GM12873 (cell line): ENCODE data around the gene TEX51.

ENCODE experiments used
- TF ChIP-seq, protein P1 (sequence below): IDR thresholded peaks from 2 replicates; pipeline ENCODE4 v1.5.1; 2012; ENCODE audit warnings: low read depth, mild to moderate bottlenecking, moderate library complexity, low read length, control low read depth; ENCODE audit not compliant: insufficient read depth; ENCODE audit errors: missing control alignments

The TEX51 gene

DNA sequence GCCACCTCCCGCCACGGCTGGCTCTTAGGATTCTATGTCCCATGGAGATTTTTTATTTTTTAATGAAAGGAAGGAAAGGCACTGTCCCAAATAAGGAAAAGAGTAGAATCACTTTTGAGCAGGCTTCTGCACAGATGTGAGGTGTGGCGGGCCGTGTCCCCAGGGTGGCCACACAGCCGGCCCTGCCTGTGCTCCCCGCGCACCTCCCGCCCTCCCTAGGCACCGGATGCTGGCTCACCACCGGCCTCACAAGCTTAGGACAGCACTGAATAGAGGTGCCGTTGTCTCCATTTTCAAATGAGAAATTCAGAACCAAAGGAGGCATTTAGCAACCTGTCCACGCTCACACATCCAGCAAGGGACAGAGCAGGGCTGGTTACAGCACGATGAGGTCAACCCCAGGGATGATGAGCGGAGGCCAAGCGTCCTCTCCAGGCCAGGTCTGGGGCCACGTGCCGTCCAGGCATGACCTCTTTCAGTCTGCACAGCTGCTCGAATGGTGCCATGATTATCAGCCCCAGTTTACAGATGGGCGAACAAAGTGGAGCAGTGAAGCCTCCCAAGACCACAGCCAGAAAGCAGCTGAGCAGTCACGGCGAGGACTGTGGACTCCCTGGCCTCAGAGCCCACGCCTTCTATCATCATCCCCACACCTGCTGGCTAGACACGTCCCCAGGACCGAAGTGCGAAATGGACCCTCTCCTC lies 20.7 kb upstream of the TEX51 start:
- TF ChIP-seq, protein P1, sequence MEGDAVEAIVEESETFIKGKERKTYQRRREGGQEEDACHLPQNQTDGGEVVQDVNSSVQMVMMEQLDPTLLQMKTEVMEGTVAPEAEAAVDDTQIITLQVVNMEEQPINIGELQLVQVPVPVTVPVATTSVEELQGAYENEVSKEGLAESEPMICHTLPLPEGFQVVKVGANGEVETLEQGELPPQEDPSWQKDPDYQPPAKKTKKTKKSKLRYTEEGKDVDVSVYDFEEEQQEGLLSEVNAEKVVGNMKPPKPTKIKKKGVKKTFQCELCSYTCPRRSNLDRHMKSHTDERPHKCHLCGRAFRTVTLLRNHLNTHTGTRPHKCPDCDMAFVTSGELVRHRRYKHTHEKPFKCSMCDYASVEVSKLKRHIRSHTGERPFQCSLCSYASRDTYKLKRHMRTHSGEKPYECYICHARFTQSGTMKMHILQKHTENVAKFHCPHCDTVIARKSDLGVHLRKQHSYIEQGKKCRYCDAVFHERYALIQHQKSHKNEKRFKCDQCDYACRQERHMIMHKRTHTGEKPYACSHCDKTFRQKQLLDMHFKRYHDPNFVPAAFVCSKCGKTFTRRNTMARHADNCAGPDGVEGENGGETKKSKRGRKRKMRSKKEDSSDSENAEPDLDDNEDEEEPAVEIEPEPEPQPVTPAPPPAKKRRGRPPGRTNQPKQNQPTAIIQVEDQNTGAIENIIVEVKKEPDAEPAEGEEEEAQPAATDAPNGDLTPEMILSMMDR = no peak

DNA sequence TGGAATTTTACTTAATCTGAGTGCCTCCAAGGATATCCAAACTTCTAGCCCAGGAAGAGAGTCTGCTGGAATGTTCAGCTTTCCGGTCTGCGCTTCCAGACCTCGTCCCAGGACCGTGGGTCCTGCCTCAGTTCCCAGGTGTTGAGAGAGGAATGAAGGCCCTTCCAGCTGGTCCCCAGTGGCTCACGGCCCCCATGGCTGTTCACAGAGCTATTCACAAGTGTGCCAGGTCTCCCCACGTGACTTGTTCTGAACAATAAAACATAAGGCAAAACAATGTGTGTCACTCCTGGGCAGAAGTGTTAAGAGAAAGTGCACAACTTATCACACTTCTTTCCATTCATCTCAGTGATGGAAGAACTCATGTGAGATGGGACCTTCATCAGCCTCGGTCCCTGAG lies 20.1 kb upstream of the TEX51 start:
- TF ChIP-seq, protein P1 = no peak

DNA sequence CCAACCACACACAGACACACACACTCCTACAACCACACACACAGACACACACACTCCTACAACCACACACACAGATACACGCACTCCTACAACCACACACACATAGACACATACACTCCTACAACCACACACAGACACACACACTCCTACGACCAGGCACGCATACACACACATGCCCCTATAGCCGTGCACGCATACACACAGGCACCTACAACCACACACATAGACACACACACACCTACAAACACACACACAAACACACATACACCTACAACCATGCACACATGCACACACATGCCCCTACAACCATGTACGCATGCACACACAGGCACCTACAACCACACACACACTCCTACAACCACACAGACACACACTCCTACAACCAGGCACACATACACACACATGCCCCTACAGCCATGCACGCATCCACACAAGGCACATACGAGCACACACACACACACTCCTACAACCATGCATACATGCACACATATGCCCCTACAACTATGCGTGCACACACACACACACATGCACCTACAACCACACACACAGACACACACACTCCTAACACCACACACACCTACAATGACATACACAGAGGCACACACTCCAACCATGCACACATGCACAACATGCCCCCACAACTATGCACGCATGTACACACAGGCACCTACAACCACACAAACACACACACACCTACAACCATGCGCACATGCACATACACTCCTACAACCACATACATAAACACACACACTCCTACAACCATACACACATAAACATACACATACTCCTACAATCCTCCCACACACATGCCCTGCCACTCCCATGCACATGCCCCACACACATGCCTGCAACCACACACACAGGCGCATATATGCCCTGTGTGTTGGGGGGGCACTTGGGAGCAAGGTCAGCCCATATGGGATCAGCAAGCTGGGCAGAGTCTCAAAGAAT lies 19.1 kb upstream of the TEX51 start:
- TF ChIP-seq, protein P1 = no peak

DNA sequence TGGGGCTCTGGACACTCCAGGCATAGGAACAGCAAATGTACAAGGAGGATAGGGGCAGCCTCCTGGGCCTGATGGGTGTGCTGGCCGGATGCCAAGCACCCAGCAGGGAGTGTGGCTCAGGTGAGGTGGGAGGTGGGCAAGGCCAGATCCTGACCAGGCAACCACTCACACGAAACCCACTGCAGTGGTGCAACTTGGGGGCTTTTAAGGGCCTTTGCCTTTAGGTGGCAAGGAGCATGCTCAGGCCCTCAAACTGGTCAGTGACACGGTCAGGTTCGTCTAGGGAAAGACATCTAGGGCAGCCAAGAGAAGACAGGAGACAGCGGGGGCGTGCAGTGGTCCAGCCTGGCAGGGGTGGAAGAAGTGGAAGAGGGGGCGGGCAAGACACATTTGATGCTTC lies 18.4 kb upstream of the TEX51 start:
- TF ChIP-seq, protein P1 = no peak

DNA sequence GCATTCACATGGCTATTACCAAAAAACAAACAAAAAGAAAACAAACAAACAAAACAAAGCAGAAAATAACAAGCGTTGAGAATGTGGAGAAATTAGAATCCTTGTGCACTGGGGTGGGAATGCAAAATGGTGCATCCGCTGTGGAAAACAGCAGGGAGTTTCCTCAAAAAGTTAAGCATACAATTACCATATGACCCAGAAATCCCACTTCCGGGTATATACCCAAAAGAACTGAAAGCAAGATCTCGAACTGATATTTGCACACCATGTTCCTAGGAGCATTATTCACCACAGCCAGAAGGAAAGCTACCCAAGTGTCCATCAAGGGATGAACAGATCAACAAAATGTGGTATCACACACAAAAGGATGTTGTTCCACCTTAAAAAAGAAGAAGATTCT lies 17.9 kb upstream of the TEX51 start:
- TF ChIP-seq, protein P1 = no peak

DNA sequence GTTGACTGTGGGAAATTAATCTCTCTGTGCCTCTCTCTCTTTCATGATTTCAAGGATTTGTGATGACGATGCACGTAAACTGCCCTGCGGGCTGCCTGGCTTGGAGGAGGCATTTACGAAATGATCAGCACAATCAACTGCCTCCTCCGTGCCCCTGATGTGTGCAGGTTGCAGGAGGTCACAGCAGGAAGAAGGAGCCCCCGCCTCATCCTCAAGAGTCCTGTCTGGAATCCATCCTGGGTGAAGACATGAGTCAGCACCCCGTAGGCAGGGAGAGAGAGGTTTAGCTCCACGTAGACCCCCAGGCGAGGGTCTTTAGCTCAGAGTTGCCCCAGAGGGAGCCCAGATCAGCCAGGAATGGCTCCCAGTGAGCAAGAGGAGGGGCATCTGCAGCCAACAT lies 17.1 kb upstream of the TEX51 start:
- TF ChIP-seq, protein P1 = no peak

DNA sequence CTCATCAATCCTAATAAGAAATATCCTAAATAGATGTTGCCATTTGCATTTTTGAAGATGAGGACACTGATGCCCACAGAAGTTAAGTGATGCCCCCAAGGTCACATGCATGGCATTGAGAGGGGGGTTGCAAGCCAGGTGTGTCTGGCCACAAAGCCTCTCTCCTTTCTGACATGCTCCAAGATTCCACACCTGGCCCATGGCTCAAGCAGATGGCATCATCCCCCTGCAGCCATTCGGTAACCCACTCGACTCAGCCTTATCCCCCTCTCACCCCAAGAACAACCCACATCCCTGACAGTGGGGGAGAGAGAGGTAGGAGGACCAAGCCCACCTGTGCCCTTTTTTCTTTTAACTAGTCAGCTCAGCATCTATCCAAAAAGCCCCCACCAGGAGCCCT lies 16.5 kb upstream of the TEX51 start:
- TF ChIP-seq, protein P1 = no peak
